Breast epithelium (tissue), 4 donors: ENCODE measurements around the gene MOB1A. TPM values are rescaled to one million over a fixed set of nuclear protein-coding genes. Genes with fewer than 3 reads are reported as not detected.

Experiments used
- DNase-seq, 2 donors: peaks; one replicate each; pipeline ENCODE4 v3.0.0-alpha.2; 2019; ENCODE audit warnings: low spot score in 2 of 2
- H3K27ac ChIP-seq, 2 donors: fragments of 200-600 bp; sonication (generic) in 1 of 2; one replicate each; pipeline ENCODE4 v1.5.1; 2016 to 2019; ENCODE audit warnings: mild to moderate bottlenecking in 1 of 2
- H3K27me3 ChIP-seq, 2 donors: fragments of 200-600 bp; sonication (generic) in 1 of 2; one replicate each; pipeline versions ENCODE4 v1.5.1 to v1.6.0; 2017 to 2019; ENCODE audit warnings: control low read depth in 1 of 2, mild to moderate bottlenecking in 1 of 2
- H3K36me3 ChIP-seq: fragments of 200-600 bp; one replicate; pipeline ENCODE4 v1.5.1; 2019
- H3K4me1 ChIP-seq, 2 donors: fragments of 200-600 bp; sonication (generic); one replicate each; pipeline ENCODE4 v1.5.1; 2016 to 2019; ENCODE audit warnings: control low read depth in 1 of 2
- H3K4me3 ChIP-seq, 3 donors: fragments of 200-600 bp; sonication (generic); 1 replicate in 2 of 3; 2 replicates in 1 of 3; pipeline ENCODE4 v1.5.1; 2016 to 2019; ENCODE audit warnings: mild to moderate bottlenecking in 3 of 3, moderate library complexity in 2 of 3
- H3K9me3 ChIP-seq, 2 donors: fragments of 200-600 bp; sonication (generic) in 1 of 2; one replicate each; pipeline ENCODE4 v1.5.1; 2016 to 2019; ENCODE audit warnings: control low read depth in 1 of 2
- POLR2A ChIP-seq: fragments of 450-650 bp; IDR thresholded peaks from one replicate; pipeline ENCODE4 v1.6.1; 2016; ENCODE audit warnings: antibody characterized with exemption, mild to moderate bottlenecking, moderate library complexity
- POLR2AphosphoS5 ChIP-seq, 3 donors: sonication (generic); formaldehyde crosslinking; IDR thresholded peaks; one replicate each; pipeline ENCODE4 v1.6.1; 2017; ENCODE audit warnings: antibody characterized with exemption in 3 of 3
- intact Hi-C: fragments of 100-400 bp; cut with DNase I; formaldehyde crosslinking; loops from one replicate; pipeline ENCODE4 v1.15.1; 2023; ENCODE audit warnings: low total_unique reads
- total RNA-seq, 3 donors: library from RNA; depleted of rRNA; stranded (reverse); fragments of >200 nt; gene quantifications; one replicate each; pipeline ENCODE4 v1.1.0, GENCODE V29; 2016
- TF ChIP-seq, protein P1 (sequence below), 3 donors: fragments of 450-650 bp; IDR thresholded peaks; one replicate each; pipeline ENCODE4 v1.5.1; 2016 to 2017; ENCODE audit warnings: antibody characterized with exemption in 3 of 3, mild to moderate bottlenecking in 3 of 3, moderate library complexity in 3 of 3

The MOB1A gene
- total RNA-seq, 3 donors from 2014 or later: 87.8 to 107 (median 98.4) TPM

DNA sequence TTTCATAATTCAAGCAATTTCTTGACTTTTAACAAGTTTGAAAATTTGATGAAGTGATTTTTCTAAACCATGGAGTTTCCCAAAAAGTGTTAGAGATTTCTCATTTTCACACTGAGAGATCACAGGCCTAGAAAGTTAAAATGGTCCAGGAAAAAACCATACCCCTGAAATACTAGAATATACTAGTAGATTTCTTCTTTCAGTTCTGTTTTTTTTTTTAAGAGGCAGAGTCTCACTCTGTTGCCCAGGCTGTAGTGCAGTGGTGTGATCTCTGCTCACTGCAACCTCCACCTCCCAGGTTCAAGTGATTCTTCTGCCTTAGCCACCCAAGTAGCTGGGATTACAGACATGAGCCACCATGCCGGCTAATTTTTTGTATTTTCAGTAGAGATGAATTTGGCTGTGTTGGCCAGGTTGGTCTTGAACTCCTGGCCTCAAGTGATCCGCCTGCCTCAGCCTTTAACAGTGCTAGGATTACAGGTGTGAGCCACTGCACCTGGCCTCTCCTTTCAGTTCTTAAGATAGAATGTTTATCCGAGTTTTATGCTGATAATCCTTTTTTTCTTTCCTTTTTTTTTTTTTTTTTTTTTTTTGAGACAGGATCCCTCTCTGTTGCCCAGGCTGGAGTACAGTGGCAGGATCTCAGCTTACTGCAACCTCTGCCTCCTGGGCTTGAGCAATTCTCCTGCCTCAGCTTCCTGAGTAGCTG lies 34.2 kb upstream of the MOB1A start:
- no peaks in the 10 kb centered on the region for H3K9me3 ChIP-seq
- TF ChIP-seq POLR2A (no peak), POLR2AphosphoS5 (IDR thresholded peaks at IDR 0.05) (no peak)
- TF ChIP-seq, protein P1, sequence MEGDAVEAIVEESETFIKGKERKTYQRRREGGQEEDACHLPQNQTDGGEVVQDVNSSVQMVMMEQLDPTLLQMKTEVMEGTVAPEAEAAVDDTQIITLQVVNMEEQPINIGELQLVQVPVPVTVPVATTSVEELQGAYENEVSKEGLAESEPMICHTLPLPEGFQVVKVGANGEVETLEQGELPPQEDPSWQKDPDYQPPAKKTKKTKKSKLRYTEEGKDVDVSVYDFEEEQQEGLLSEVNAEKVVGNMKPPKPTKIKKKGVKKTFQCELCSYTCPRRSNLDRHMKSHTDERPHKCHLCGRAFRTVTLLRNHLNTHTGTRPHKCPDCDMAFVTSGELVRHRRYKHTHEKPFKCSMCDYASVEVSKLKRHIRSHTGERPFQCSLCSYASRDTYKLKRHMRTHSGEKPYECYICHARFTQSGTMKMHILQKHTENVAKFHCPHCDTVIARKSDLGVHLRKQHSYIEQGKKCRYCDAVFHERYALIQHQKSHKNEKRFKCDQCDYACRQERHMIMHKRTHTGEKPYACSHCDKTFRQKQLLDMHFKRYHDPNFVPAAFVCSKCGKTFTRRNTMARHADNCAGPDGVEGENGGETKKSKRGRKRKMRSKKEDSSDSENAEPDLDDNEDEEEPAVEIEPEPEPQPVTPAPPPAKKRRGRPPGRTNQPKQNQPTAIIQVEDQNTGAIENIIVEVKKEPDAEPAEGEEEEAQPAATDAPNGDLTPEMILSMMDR (IDR thresholded peaks at IDR 0.05): no peak
- intact Hi-C loops: no loop called here
- no peaks in the 10 kb centered on the region for H3K27me3 ChIP-seq
- H3K27ac ChIP-seq: no peak overlapping the region
- no peak for DNase-seq
- H3K4me1 ChIP-seq: no peaks in the 10 kb centered on the region
- no peaks in the 10 kb centered on the region for H3K36me3 ChIP-seq
- no peak overlapping the region for H3K4me3 ChIP-seq

DNA sequence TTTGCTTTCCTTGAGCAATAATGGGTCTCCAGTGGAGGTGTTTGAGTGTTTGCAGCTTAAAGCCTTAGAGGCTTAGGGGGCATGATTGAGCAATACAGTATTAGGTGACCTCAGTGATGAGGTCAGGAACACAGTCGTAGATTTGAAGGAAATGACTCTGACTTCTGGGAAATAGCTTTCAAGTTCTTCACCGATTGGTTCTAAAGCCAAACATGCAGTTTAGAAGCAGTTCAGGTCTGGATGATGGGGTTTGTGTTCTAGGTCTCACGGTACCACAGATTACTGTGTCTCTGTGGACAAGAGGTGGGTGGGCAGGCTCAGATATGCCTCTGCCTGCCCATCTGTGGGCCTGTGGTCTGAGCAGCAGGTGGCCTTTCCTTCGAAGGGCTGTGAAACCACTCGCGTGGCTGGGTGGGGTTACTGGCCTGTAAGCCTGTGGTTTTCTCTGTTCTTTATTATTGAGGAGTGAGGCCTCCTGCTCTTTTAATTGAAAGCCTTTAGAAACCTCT lies 27.6 kb upstream of the MOB1A start:
- TF ChIP-seq POLR2A: no peak
- TF ChIP-seq POLR2AphosphoS5 (IDR thresholded peaks at IDR 0.05): peak in 1 of 3 donors; percentile 12
- no peaks in the 10 kb centered on the region for H3K27me3 ChIP-seq
- H3K4me1 ChIP-seq: peaks cover 10 to 16% of the 10 kb centered on the region in 2 donors
- peak overlapping the region; percentile 77 to 85 for H3K27ac ChIP-seq
- DNase-seq: no peak
- no peaks in the 10 kb centered on the region for H3K36me3 ChIP-seq
- peak overlapping the region in 1 of 3 donors; percentile 15 for H3K4me3 ChIP-seq
- intact Hi-C loops: no loop called here
- H3K9me3 ChIP-seq: no peaks in the 10 kb centered on the region

DNA sequence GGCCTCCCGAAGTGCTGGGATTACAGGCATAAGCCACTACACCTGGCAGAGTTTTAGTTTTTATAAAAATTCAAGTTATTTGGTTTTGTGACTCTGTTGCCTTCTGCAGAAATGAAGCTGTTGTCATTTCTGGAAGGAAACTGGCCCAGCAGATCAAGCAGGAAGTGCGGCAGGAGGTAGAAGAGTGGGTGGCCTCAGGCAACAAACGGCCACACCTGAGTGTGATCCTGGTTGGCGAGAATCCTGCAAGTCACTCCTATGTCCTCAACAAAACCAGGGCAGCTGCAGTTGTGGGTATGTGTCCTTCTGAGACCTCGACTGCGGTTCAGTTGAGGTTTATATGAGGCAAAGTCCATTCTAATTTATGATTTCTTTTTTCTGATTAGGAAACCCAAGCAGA lies 26.9 kb upstream of the MOB1A start:
- TF ChIP-seq POLR2A: no peak
- TF ChIP-seq POLR2AphosphoS5 (IDR thresholded peaks at IDR 0.05): peak in 2 of 3 donors; percentile 9 to 20
- TF ChIP-seq, protein P1 (IDR thresholded peaks at IDR 0.05): no peak
- Histone ChIP-seq H3K4me1 (peaks cover 10 to 16% of the 10 kb centered on the region in 2 donors), H3K27ac (peak overlapping the region; percentile 77 to 85), H3K4me3 (peak overlapping the region in 1 of 3 donors; percentile 15), H3K36me3 (no peaks in the 10 kb centered on the region), H3K27me3 (no peaks in the 10 kb centered on the region), H3K9me3 (no peaks in the 10 kb centered on the region)
- DNase-seq: peak; percentile 80 to 86
- intact Hi-C loops: no loop called here

DNA sequence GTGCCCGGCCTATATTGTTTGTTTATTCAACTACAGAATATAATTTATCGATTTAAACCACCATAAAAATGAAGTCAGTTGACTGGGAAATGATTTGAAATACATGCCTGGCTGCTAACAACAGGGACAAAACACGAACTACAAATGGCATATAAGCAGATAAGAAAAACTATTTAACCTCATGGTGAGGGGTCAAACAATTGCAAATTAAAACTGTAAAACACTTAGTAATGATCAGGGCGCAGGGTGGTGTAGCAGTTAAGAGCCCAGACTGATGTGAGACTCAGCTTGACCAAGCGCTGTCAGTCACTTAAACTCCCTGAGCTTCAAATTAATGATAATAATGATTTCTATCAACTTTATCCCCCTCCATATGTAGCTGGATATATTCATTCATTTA lies 26.4 kb upstream of the MOB1A start:
- H3K4me1 ChIP-seq: peaks cover 10 to 16% of the 10 kb centered on the region in 2 donors
- peak overlapping the region; percentile 70 to 85 for H3K27ac ChIP-seq
- no peaks in the 10 kb centered on the region for H3K9me3 ChIP-seq
- DNase-seq: no peak
- intact Hi-C loops: no loop called here
- TF ChIP-seq POLR2AphosphoS5 (IDR thresholded peaks at IDR 0.05): no peak
- TF ChIP-seq, protein P1 (IDR thresholded peaks at IDR 0.05): no peak
- no peak for TF ChIP-seq POLR2A
- H3K36me3 ChIP-seq: no peaks in the 10 kb centered on the region
- H3K4me3 ChIP-seq: no peak overlapping the region
- H3K27me3 ChIP-seq: no peaks in the 10 kb centered on the region

DNA sequence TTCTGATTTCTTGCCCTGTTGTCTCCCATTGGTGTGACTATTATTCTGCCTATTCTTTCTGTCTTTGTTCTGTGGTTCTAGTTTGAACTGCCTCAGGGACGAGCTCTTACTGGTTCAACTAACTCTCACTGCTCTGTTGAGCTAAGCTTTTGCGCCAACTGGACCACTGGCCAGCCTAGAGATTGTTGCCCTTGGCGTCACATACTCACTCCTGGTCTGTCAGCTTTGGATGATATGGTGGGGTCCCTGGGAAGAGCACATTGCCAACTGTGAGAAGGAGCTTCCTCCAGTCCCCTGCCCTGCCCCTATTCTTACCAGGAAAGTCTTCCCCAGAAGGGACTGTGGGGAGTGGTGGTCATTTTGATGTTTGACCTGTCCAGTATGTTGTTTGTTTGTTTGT lies 25.8 kb upstream of the MOB1A start:
- H3K27me3 ChIP-seq: no peaks in the 10 kb centered on the region
- peaks cover 10 to 16% of the 10 kb centered on the region in 2 donors for H3K4me1 ChIP-seq
- no peak overlapping the region for H3K4me3 ChIP-seq
- DNase-seq: no peak
- H3K36me3 ChIP-seq: no peaks in the 10 kb centered on the region
- H3K27ac ChIP-seq: peak overlapping the region; percentile 70 to 85
- H3K9me3 ChIP-seq: no peaks in the 10 kb centered on the region
- intact Hi-C loops: no loop called here
- TF ChIP-seq, protein P1 (IDR thresholded peaks at IDR 0.05): no peak
- TF ChIP-seq POLR2A: no peak
- no peak for TF ChIP-seq POLR2AphosphoS5 (IDR thresholded peaks at IDR 0.05)
